Effector CD8-positive, alpha-beta T cell (primary cell): ENCODE measurements around the gene RPGRIP1L.

ENCODE experiments used
- DNase-seq: peaks from one replicate; lab custom pipeline; 2025; lab: John Stamatoyannopoulos, UW

Gene RPGRIP1L

DNA sequence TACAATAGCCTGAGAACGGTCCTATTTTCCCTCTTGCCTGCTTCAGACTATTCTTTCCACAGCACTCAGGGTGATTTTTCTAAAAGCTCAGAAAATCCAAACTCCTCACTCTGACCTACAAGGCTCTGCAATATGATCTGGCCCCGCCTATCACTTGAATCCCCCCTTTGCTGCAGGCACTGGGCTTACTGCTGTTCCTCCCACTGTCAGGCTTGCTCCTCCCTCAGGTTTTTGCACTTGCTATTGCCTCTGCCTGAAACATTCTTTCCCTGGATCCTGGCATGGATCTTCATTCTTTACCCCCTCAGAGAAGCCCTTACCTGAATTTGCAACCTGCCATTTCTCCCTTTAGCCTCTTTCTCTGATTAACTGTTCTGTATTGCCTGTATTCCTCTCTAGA is 52.3 kb downstream of the RPGRIP1L start:
- DNase-seq, result no peak

DNA sequence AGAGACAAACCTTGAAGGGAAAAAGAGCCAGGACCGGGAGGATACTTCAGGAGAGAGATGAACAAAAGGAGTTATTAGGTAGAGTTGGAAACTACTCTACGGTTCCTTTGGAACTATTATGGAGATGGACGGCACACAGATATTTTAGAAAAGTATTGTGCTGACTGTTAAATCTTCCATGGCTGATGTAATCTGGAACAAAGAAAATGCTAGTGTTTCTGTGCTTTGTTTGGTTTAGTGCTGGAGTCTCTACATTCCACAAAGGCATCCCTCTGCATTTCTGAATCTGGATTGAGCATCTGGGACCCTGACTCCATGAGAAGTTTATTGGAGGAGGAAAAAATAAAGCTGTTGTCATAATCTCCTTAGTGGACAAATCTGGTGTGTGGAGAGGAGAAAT is 57.2 kb downstream of the RPGRIP1L start:
- no peak for DNase-seq

DNA sequence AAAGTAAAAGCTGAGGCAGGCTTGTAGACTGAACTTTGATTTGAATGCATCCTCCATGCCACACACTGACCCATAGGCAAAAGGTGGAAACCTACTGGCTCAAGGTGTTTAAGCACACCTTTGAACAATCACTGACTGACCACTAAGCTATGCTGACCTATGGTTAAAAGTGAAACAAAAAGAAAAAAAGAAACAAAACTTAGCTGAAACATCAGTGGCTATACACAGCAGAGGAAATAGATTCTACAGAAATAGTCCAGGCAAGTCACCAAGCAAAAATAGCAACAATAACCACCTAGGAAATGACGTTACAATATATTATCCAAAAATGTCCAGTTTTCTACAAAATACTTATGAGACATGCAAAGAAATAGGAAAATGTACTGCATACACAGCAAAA is 60.2 kb downstream of the RPGRIP1L start:
- no peak for DNase-seq

DNA sequence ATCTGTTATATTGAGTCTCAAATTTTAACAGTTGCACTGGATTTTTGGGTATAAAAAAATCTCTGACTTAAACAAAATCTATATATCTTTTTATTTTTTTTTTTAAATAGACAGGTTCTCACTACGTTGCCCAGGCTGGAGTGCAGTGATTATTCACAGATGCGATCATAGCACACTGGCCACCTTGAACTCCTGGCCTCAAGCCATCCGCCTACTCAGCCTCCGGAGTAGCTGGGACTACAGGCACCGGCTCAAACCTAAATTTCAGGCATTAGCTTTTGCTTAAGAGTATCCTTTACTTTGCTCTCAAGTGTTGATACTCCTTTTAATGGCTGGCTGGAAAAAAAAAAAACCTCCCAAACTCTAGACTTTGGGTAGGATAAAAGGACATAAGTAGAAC is 61.6 kb downstream of the RPGRIP1L start:
- no peak for DNase-seq

DNA sequence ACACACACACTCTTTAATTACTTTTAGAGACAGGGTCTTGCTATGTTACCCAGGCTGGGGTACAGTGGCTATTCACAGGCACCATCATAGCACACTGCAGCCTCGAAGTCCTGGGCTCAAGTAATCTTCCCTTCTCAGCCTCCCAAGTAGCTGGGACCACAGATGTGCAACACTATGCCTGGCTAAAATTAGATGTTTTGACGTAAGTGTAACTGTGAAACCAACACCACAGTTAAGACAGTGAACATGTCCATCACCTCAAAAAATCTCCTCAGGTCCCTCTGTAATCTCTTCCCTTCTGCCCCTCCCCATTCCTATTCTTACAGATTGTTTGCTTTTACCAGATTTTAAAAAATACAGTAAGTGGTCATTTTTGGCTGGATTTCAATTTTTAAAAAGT is 66.7 kb downstream of the RPGRIP1L start:
- no peak for DNase-seq

DNA sequence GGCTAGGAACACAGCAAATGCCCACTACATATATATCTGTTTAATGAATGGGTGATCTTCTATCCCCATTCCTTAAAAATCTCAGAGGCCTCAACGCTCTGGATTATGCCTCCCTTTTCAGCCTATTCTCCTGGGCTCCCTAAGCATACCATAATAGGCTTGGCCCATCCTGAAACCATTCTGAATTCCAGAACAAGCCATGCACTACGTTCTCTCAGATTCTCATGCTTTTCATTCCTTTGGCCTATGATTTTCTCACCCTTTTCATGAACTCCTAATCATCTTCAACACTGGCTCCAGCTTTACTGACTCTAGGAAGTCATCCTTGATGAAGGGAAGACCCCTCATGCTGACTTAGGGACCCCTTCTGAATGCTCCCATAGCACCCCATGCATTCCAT is 71.1 kb downstream of the RPGRIP1L start:
- no peak for DNase-seq

DNA sequence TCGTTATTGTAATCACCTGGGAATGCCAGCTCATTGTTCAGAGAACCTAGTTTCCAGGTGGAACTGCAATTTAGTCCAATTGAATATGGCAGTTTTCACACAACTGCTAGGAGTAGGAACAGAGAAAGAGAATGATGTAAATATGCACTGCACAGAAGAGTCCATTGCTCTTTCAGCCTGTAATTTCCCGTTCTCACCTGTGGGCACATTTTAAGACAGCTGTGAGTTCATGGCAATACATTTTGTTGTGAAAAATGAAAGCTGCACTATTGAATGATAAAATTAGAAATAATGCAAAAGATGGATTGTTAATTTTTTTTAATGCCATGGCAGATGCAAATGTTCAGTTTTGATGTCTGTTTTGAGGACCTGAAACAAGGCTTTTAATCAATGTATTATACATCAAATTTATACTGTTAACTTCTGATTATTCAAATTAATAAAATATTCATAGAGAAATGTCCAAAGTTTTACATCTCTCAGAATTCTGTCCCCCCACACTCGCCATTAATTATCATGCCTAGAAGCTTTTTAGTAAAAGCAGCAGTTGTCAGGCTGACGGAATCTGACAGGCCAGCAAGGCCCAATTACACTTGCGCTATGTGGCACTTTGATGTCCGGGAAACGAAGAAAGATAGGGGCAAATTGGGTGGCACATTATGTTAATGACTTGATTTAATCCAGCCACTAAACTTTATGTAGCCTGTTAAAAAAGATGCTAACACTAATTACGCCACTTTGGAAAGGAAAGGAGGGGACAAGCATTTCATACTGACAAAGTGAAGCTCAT is 72.2 kb downstream of the RPGRIP1L start:
- no peak for DNase-seq

DNA sequence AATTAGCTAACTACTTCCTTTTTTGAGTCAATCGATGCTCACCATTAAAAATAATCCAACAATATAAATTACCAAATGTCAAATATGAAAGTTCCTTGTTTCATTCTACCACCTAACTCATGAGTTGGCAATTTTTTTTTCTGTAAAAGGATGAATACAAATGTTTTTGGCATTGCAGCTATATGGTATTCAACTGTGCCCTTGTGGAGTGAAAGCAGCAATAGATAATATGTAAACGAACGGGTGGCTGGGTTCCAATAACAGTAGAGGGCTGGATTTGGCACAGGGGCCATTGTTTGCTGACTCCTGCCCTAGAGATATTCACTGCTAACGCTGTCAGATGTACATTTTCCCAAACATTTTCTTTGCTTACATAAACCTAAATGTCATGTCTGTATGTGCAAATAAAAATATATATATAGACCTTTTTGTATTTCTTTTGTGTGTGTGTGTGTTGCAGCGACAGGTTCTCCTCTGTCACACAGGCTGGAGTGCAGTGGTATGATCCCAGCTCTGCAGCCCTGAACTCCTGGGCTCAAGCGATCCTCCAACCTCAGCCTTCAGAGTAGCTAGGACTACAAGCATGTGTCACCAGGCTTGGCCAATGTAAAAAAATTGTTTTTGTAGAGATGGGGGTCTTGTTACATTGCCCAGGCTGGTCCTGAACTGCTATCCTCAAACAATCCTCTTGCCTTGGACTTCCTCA is 73.9 kb downstream of the RPGRIP1L start:
- no peak for DNase-seq

DNA sequence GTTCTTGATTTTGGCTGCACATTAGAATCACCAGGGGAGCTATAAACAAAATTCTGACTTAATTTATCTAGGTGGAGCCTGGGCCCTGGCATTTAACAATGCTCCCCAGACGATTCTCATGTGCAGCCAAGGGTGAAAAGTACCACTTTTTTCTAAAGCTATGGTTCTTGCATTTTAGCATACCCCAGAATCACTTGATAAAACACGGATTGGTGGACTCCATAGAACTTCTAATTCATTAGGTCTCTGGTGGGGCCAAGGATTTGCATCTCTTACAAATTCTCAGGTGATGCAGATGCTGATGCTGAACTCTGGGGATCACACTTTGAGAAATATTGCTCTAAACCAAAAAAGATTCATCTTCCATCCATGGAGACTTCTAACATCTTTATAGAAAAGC is 74.5 kb downstream of the RPGRIP1L start:
- DNase-seq, result no peak

DNA sequence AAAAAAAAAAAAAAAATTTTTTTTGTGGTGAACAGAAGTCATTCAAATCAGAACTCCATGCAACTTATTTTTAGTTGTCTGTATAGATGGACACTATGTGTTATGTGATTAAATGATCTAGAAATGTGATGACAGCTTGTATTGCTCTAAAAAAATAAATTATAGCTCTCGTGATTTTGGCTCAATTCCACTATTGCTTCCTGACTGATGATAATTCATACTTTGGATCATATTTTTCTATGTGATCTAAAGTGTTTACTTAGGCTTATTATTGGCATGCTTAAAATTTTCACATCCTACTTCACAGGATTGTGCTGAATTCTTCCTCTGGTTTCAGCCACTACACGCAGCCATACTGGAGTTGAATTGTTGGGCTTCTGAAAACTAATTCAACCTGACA is 76.8 kb downstream of the RPGRIP1L start:
- DNase-seq, result no peak

DNA sequence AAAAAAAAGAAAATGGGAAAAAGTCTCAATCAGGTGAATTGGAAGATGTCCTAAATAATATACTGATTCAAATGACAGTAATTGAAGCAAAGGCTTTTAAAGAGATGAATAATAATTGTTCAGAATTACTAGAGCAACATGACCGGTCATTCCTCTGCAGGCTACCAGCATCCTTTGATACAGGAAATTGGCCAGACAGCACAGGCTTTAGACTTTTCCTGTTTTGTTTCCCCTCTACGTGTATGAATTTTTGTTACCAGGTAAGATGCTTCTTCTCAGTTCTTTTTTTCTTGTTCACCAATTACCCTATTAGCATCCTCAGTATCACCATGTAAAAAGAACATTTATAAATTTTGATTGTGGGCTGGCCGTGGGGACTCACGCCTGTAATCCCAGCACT is 77.5 kb downstream of the RPGRIP1L start:
- DNase-seq, result no peak

DNA sequence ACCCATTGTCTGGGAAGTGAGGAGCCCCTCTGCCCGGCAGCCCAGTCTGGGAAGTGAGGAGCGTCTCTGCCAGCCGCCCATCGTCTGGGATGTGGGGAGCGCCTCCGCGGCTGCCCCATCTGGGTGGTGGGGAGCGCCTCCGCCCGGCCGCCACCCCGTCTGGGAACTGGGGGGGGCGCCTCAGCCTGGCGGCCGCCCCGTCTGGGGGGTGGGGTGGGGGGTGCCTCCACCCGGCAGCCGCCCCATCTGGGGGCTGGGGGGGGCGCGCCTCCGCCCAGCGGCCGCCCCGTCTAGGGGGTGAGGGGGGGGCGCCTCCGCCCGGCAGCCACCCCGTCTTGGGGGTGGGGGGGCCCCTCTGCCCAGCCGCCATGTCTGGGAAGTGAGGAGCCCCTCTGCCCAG is 78.4 kb downstream of the RPGRIP1L start:
- no peak for DNase-seq

DNA sequence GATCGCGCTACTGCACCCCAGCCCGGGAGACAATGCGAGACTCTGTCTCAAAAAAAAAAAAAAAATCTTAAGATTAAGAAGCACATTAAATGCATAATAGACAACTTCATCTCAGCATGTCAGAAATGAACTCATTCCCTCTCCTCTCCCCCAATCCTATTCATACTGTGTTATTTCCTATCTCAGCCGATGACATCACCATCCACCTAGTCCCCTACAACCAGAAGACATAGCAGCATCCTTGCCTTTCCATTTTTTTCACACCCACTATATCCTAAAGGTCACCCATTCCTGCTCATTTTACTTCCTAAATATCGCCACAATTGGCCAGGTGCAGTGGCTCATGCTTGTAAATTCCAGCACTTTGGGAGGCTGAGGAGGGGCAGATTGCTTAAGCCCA is 81.3 kb downstream of the RPGRIP1L start:
- DNase-seq, result no peak

DNA sequence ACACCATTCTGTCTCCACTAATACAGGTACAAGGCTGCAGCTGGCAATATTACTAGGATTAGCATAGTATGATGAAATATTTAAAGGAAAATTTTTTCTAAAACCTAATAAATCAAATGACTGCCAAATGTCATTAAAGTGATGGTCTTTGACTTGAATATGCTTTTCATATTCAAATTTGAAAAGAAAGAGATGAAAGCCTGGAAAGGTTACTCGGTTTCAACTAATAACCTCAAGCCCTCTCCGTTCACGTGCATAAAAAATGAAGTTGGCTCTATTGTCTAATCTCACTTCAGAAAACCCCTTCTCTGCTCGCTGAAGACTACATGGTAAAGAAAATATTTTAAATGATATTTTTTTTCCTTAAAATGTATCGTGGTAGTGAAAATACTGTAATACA is 83.2 kb downstream of the RPGRIP1L start:
- no peak for DNase-seq

DNA sequence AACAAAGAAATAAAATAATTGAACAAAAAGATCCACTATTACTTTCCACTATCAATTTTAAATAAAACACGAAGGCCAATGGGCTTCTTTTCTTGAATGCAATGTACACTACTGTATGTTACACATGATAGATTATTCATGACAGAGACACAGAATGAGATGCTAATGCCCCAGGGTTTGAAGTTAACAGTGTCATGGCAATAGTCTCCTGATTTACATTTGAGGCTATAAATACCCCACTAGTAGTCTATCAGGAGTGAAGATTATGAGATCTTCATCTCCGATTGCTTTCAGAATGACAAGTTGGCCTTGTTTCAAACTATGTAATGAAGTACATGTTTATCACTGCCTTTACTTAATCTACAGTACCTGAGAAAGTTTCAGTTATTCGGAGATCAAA is 84.4 kb downstream of the RPGRIP1L start:
- DNase-seq, result no peak

DNA sequence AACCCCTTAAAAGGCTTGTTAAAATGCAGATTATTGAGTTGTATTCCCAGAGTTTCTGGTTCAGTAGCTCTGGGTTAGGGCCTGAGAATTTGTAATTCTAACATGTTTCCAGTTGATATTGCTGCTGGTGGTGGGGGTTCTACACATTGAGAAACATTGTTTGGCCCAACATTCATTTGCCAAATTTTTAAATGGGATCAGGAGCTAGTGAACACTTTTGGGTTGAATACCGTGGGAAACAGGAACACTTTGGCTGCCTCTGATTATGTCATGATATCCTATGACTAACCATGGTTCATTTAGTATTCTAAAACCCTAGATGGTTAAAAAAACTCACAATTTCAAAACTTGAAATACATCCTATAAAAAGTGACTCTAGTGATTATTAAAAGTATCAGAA is 89.3 kb downstream of the RPGRIP1L start:
- DNase-seq, result no peak

DNA sequence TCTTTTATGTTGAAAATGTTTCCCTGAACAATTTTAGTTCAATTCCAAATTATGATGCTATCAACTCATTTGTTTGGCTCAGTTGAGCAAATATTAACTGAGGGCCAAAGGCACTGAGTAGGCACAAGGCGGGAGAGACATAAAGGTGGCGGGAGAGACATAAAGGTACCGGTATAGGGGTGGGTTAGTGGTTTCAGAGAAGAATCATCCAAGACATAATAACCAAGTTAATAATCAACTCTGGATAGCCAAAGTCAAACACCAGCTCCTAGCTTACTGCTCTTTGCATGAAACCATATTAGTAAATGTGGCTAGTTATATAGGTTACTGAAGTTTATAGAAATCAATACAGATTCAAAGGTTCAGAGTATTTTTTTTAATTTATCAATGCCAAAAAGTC is 91.7 kb downstream of the RPGRIP1L start:
- no peak for DNase-seq

DNA sequence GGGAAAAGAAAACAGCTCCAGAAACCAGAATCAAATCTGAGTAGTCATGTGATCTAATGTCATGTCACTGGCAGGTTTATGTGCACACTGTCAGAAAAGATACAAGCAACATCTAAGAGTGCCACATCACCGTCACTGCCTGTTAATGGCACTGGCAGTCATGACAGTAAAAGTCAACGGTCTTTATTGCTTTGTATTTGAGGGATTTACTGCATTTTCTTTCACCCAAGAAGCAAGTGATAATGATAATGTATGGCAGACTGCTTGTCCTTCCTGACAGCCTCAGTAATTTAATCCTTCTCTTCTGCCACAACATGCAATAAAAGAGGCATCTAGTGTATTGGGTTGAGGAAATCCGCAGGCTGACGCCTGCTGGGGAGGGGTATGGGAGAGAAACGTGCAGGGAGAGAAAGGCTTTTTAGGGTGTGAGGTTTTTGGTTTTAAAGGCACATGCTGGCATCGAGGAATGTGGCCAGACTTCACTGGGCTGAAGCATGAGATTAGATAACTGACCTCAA is 92.4 kb downstream of the RPGRIP1L start:
- no peak for DNase-seq

DNA sequence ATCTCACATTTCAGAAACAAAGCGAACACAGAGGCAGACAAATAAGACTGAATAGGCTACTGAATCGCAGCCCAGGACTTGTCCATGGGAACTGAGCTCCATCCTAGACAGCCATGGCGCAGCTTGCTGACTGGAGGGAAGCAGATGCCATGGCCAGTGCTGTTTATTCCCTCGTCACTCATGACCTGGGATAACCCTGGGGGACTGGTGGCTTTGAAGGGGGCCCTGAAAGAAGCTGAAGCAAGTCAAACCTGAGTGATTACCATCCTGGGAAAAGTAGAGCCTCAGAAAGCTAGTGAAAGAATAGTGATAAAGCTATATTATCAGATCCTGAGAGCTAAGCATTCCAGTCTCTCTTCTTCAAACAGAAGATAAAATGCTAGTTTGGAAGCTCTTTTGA is 94.1 kb downstream of the RPGRIP1L start:
- no peak for DNase-seq

DNA sequence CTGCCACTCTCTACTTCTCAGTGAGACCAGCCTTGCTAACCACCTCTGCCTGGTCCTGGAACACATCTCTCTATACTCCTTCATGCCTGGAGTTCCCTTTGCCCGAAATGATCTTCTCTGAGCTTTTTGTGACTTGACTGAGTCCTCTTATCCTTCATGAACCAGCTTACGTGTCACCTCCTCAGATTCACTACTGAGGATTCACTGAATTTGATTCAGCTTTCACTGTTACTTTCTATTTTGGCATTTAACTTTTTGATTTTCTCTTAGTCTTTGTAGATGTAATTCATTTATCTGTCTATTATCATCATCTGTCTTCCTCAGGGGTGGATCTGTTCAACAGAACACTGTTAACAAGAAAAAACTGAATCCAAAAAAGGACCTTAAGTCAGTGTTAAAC is 95.6 kb downstream of the RPGRIP1L start:
- no peak for DNase-seq

DNA sequence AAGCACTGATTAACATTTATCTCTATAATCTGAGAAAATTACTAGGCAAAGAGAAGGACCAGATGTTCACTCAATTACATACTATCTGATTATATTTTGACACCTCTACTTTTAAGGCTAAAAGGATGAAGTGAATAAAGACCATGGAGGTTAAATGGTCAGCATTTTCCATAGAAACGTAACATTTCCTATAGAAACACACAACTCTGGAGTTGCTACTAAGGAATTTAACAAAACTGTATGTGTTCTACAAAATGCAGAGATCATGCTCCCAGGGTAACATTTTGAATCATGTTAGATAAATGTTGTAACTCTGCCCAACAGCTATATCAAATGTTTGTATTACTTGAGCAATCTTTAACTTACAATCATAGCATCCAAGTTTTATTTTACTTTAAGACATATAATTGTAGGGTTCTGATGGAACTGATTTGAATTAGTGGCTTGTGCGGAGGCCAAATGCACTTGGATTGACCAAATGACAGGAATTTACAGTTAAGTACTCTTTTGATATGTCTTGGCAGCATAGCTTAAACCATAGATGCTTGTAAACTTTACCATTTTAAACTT is 97.7 kb downstream of the RPGRIP1L start:
- no peak for DNase-seq

DNA sequence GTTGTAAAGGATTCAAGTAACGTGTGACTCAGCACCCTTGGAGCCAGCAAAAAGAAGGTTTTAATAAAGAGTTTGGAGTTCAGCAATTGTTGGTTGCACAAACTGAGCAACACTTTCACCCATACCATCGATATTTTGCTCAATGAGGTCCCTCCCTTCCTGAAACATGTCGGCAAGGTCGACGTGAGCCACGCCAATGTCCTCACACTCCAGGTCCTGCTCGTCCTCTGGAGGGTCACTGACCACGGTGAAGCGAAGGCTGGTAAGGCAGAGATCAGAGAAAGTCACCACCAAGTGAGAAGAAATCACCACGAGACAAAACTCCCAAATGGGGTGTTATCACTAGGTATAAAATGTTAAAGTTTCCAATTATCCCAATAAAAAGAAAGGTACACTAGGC is 98.3 kb downstream of the RPGRIP1L start:
- no peak for DNase-seq

DNA sequence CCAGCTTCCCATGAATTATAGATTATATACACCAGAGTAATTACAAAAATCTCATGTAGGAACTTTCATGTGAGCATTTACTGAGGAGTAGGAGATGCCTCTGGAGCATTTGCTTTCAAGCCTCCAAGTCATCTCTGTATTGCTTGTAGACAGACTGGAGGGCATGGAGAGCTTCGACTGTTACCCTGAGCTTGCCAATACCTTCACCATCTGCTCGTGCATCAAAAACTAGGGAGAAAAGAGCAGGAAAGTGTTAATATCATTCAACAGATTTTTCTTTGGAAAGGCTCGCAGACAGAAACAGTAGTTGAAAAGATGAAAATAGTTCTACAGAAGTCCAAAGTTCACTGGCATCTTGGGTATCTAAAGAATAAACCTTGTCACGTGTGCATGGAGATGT is 101.7 kb downstream of the RPGRIP1L start:
- DNase-seq, result no peak
